Measurements from ENCODE around the gene GMPPB.
"Not testable (repeated sequence)": the region's sequence is repeated elsewhere in the genome, so short reads cannot be mapped to it uniquely, and the experiment has no call there.

Gene GMPPB

GRCh38 chr3:49751501-49751900 lies 27.8 kb upstream of the GMPPB start:
- Histone ChIP-seq H3K27ac (no peak overlapping the region), H3K36me3 (peaks cover 36% of the 10 kb centered on the region), H3K4me1 (ENCODE audit: control insufficient read depth in 1 of 2, insufficient read depth in 1 of 2, low read depth in 1 of 2, low read length in 1 of 2) (no peaks in the 10 kb centered on the region), H3K4me3 (ENCODE audit: low read depth in 1 of 2, low read length in 1 of 2) (no peak overlapping the region), H3K9me3 (no peaks in the 10 kb centered on the region), H3K27me3 (no peaks in the 10 kb centered on the region)
- TF ChIP-seq, protein P1, sequence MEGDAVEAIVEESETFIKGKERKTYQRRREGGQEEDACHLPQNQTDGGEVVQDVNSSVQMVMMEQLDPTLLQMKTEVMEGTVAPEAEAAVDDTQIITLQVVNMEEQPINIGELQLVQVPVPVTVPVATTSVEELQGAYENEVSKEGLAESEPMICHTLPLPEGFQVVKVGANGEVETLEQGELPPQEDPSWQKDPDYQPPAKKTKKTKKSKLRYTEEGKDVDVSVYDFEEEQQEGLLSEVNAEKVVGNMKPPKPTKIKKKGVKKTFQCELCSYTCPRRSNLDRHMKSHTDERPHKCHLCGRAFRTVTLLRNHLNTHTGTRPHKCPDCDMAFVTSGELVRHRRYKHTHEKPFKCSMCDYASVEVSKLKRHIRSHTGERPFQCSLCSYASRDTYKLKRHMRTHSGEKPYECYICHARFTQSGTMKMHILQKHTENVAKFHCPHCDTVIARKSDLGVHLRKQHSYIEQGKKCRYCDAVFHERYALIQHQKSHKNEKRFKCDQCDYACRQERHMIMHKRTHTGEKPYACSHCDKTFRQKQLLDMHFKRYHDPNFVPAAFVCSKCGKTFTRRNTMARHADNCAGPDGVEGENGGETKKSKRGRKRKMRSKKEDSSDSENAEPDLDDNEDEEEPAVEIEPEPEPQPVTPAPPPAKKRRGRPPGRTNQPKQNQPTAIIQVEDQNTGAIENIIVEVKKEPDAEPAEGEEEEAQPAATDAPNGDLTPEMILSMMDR (IDR thresholded peaks at IDR 0.05) = no peak

- H3K27ac ChIP-seq = no peak overlapping the region
- peaks cover 36% of the 10 kb centered on the region for H3K36me3 ChIP-seq
- no peaks in the 10 kb centered on the region for H3K4me1 ChIP-seq (ENCODE audit: control insufficient read depth in 1 of 2, insufficient read depth in 1 of 2, low read depth in 1 of 2, low read length in 1 of 2)
- H3K9me3 ChIP-seq = no peaks in the 10 kb centered on the region
- TF ChIP-seq, protein P1 (IDR thresholded peaks at IDR 0.05) = no peak
- no peaks in the 10 kb centered on the region for H3K27me3 ChIP-seq
- no peak overlapping the region for H3K4me3 ChIP-seq (ENCODE audit: low read depth in 1 of 2, low read length in 1 of 2)
These were observed 26.3 kb upstream of the GMPPB start for GRCh38 chr3:49750056-49750455.

DNA sequence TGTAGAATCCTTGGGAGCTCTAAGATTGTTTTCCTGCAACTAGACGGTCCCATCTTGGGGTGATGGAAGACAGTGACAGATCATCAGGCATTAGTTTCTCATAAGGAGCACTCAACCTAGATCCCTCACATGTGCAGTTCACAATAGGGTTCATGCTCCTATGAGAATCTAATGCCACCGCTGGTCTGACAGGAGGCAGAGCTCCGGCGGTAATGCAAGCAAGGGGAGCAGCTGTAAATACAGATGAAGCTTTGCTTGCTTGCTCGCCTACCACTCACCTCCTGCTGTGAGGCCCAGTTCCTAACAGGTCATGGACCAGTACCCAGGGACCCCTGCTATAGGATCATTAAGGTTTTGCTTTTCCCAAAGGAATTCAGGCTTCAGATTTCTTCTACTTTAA lies 25.1 kb upstream of the GMPPB start:
- H3K27me3 ChIP-seq; H3K27ac ChIP-seq; H3K4me3 ChIP-seq (ENCODE audit: low read depth in 1 of 2, low read length in 1 of 2); H3K9me3 ChIP-seq; H3K4me1 ChIP-seq (ENCODE audit: control insufficient read depth in 1 of 2, insufficient read depth in 1 of 2, low read depth in 1 of 2, low read length in 1 of 2): not testable (repeated sequence)
- H3K36me3 ChIP-seq = peaks cover 44% of the 10 kb centered on the region

- Histone ChIP-seq H3K4me3 (ENCODE audit: low read depth in 1 of 2, low read length in 1 of 2) (no peak overlapping the region), H3K9me3 (no peaks in the 10 kb centered on the region), H3K4me1 (ENCODE audit: control insufficient read depth in 1 of 2, insufficient read depth in 1 of 2, low read depth in 1 of 2, low read length in 1 of 2) (no peaks in the 10 kb centered on the region), H3K36me3 (peaks cover 51% of the 10 kb centered on the region), H3K27me3 (no peaks in the 10 kb centered on the region), H3K27ac (no peak overlapping the region)
- TF ChIP-seq, protein P1 (IDR thresholded peaks at IDR 0.05) = no peak
These were observed 24.2 kb upstream of the GMPPB start for GRCh38 chr3:49747792-49748480.

DNA sequence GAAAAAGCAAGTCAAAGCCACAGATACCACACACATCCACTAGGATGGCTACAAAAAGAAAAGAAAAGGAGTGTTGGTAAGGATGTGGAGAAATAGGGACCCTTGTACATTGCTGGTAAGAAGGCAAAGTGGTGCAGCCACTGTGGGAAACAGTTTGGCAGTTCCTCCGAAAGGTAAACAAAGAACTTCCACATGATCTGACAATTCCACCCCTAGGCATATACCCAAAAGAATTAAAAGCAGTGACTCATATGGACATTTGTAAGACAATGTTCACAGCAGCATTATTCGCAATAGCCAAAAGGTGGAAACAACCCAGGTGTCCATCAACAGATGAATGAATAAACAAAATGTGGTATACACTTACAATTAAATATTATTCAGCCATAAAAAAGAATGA lies 22.2 kb upstream of the GMPPB start:
- TF ChIP-seq, protein P1 (IDR thresholded peaks at IDR 0.05) = no peak
- Histone ChIP-seq H3K36me3 (peaks cover 61% of the 10 kb centered on the region), H3K27me3 (no peaks in the 10 kb centered on the region), H3K4me3 (ENCODE audit: low read depth in 1 of 2, low read length in 1 of 2) (no peak overlapping the region), H3K27ac (no peak overlapping the region), H3K4me1 (ENCODE audit: control insufficient read depth in 1 of 2, insufficient read depth in 1 of 2, low read depth in 1 of 2, low read length in 1 of 2) (peaks cover 5% of the 10 kb centered on the region in 2 experiments), H3K9me3 (no peaks in the 10 kb centered on the region)

DNA sequence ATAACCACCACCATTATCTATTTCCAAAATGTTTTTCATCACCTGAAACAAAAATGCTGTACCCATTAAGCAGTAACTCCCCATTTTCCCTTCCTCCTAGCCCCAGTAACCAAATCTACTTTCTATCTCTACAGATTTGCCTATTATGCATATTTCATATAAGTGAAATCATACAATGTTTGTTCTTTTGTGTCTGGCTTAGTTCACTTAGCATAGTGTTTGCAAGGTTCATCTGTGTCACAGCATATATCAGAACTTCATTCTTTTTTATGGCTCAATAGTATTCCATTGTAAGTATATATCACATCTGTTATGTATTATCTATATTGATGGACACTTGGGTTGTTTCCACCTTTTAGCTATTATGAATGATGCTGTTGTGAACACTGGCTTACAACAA lies 16.7 kb upstream of the GMPPB start:
- H3K36me3 ChIP-seq = peaks cover 68% of the 10 kb centered on the region
- H3K4me3 ChIP-seq (ENCODE audit: low read depth in 1 of 2, low read length in 1 of 2) = no peak overlapping the region
- peaks cover 7% of the 10 kb centered on the region in 2 experiments for H3K4me1 ChIP-seq (ENCODE audit: control insufficient read depth in 1 of 2, insufficient read depth in 1 of 2, low read depth in 1 of 2, low read length in 1 of 2)
- no peaks in the 10 kb centered on the region for H3K9me3 ChIP-seq
- TF ChIP-seq, protein P1 (IDR thresholded peaks at IDR 0.05) = no peak
- no peak overlapping the region for H3K27ac ChIP-seq
- H3K27me3 ChIP-seq = no peaks in the 10 kb centered on the region

All from neutrophil (primary cell).